ENCODE results near the gene CSPG4. TPM values are rescaled to one million over a fixed set of nuclear protein-coding genes. Genes with fewer than 3 reads are reported as not detected.

The CSPG4 gene
- total RNA-seq, 1 experiment from 2014 or later: 17.5 TPM

- no TSS peak for BruUV-seq (replicated peaks)
- POLR2A ChIA-PET: interaction anchor here (0.6 kb wide), 1 partner anchor 20 kb away, joined by 7 read pairs; no protein-coding TSS in a partner anchor
- H3K9me3 ChIP-seq (ENCODE audit: control insufficient read depth, insufficient read depth, low read depth, low read length): no peaks in the 10 kb centered on the region
- peaks cover 31% of the 10 kb centered on the region for H3K4me1 ChIP-seq (ENCODE audit: control insufficient read depth, insufficient read depth, low read length)
- intact Hi-C loops (cut with micrococcal nuclease; ENCODE audit: unreplicated experiment): no loop called here
- ATAC-seq: no peak
- H3K4me3 ChIP-seq (ENCODE audit: low read depth in 2 of 2, low read length in 2 of 2): no peak overlapping the region
- no peak for DNase-seq (ENCODE audit: low read depth, low spot score)
- no peak for TF ChIP-seq TCF7L2 (IDR thresholded peaks at IDR 0.05; ENCODE audit: low read depth, low read length)
- no peak for TF ChIP-seq SIN3A (IDR thresholded peaks at IDR 0.05; ENCODE audit: borderline replicate concordance, insufficient read depth, low read depth, low read length)
- TF ChIP-seq REST (IDR thresholded peaks at IDR 0.05; ENCODE audit: insufficient read depth in 1 of 2, low read depth in 2 of 2, low read length in 1 of 2): no peak
- no peak for TF ChIP-seq CTCF (IDR thresholded peaks at IDR 0.05)
- no peak for TF ChIP-seq POLR2AphosphoS5 (IDR thresholded peaks at IDR 0.05; ENCODE audit: low read depth, low read length)
- CTCF ChIA-PET: no interaction called here
- H3K27me3 ChIP-seq (ENCODE audit: control insufficient read depth, insufficient read depth, low read length): no peaks in the 10 kb centered on the region
- no peaks in the 10 kb centered on the region for H3K36me3 ChIP-seq (ENCODE audit: control insufficient read depth, insufficient read depth, low read length)
- H3K27ac ChIP-seq (ENCODE audit: low read length): no peak overlapping the region
- in situ Hi-C loops (cut with HindIII; ENCODE audit: low pct_unique_long_range_greater_than_20kb, low sequenced_read_pairs): no loop called here
These were observed 59.2 kb downstream of the CSPG4 start for GRCh38 chr15:75653347-75653913.

- intact Hi-C loops (cut with micrococcal nuclease; ENCODE audit: unreplicated experiment) (no loop called here), in situ Hi-C loops (cut with HindIII; ENCODE audit: low pct_unique_long_range_greater_than_20kb, low sequenced_read_pairs) (no loop called here)
- no peak for DNase-seq (ENCODE audit: low read depth, low spot score)
- H3K9me3 ChIP-seq (ENCODE audit: control insufficient read depth, insufficient read depth, low read depth, low read length): no peaks in the 10 kb centered on the region
- TF ChIP-seq TCF7L2 (IDR thresholded peaks at IDR 0.05; ENCODE audit: low read depth, low read length) (no peak), REST (IDR thresholded peaks at IDR 0.05; ENCODE audit: insufficient read depth in 1 of 2, low read depth in 2 of 2, low read length in 1 of 2) (no peak), POLR2AphosphoS5 (IDR thresholded peaks at IDR 0.05; ENCODE audit: low read depth, low read length) (no peak), SIN3A (IDR thresholded peaks at IDR 0.05; ENCODE audit: borderline replicate concordance, insufficient read depth, low read depth, low read length) (no peak), CTCF (IDR thresholded peaks at IDR 0.05) (no peak)
- BruUV-seq (replicated peaks): no TSS peak
- H3K36me3 ChIP-seq (ENCODE audit: control insufficient read depth, insufficient read depth, low read length): no peaks in the 10 kb centered on the region
- ATAC-seq: no peak
- no peaks in the 10 kb centered on the region for H3K27me3 ChIP-seq (ENCODE audit: control insufficient read depth, insufficient read depth, low read length)
- CTCF ChIA-PET: interaction anchor here (0.6 kb wide), 2 partner anchors 32 to 193 kb away, joined by 5 to 8 read pairs; no protein-coding TSS in a partner anchor
- peak overlapping the region; percentile 36; the same call in 1 of the 2 replicates for H3K27ac ChIP-seq (ENCODE audit: low read length)
- H3K4me3 ChIP-seq (ENCODE audit: low read depth in 2 of 2, low read length in 2 of 2): peak overlapping the region in 1 of 2 experiments; percentile 14; a peak in 2 of 4 replicates
- H3K4me1 ChIP-seq (ENCODE audit: control insufficient read depth, insufficient read depth, low read length): peaks cover 31% of the 10 kb centered on the region
- POLR2A ChIA-PET: no interaction called here
These were observed 60.7 kb downstream of the CSPG4 start for GRCh38 chr15:75651810-75652543.

Measured in Panc1 (cell line).